ENCODE measurements around the gene PROM1. TPM values are rescaled to one million over a fixed set of nuclear protein-coding genes. Genes with fewer than 3 reads are reported as not detected.

The PROM1 gene
- total and polyA plus RNA-seq, 2 of the 4 experiments (the other 2 are of a cell fraction) = not detected

DNA sequence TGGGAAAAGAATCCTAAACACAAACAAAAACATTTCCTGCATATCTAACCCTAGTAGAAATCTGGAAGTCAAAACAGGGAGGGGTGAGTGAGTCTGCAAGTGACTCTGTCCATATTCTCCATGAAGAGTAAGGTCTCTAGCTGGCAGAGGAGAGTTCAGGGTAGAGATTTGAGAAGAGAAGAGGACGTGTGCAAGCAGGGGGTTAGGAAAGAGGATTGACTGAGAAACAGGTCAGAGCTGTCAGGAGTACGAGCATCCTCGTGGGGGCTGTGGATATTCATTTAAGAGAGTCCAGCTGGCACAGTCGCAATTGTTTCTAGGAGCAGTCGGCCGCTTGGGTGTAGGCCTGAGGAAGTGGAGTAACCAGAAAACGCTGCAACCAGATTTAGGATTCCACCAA lies 27.9 kb downstream of the PROM1 start:
- Histone ChIP-seq H4K91ac (ENCODE audit: insufficient read depth, low read depth, low read length) (no peak overlapping the region), H3K4me1 (ENCODE audit: control insufficient read depth, insufficient read depth, low read length) (no peaks in the 10 kb centered on the region), H4K20me1 (ENCODE audit: insufficient read depth, low read length) (no peaks in the 10 kb centered on the region), H3K4ac (ENCODE audit: low read depth, low read length) (no peak overlapping the region), H2AK5ac (ENCODE audit: low read depth, low read length) (no peak overlapping the region), H3K4me2 (ENCODE audit: low read depth, low read length) (no peak overlapping the region), H3K36me3 (ENCODE audit: control insufficient read depth, insufficient read depth, low read length) (no peaks in the 10 kb centered on the region), H3K23ac (ENCODE audit: low read depth, low read length) (no peak overlapping the region), H2AK9ac (replicated peaks; ENCODE audit: low read depth, low read length, poor library complexity) (no peak overlapping the region), H3K9me1 (ENCODE audit: insufficient read depth, low read length) (no peaks in the 10 kb centered on the region), H4K8ac (ENCODE audit: low read depth in 2 of 2, low read length in 2 of 2) (no peak overlapping the region), H3K27me3 (ENCODE audit: control insufficient read depth, insufficient read depth, low read length) (peaks cover 34% of the 10 kb centered on the region), H3K18ac (ENCODE audit: low read depth, low read length) (no peak overlapping the region), H4K5ac (ENCODE audit: low read depth, low read length) (no peak overlapping the region), H3K9me3 (ENCODE audit: control insufficient read depth, insufficient read depth, low read length) (no peaks in the 10 kb centered on the region), H2BK20ac (ENCODE audit: low read depth, low read length) (no peak overlapping the region), H3K79me1 (ENCODE audit: low read depth in 1 of 2, low read length in 2 of 2) (no peaks in the 10 kb centered on the region), H3K9ac (ENCODE audit: low read depth, low read length) (no peak overlapping the region), H3K4me3 (ENCODE audit: insufficient read depth, low read depth, low read length) (no peak overlapping the region), H2AFZ (replicated peaks; ENCODE audit: low read length, poor library complexity) (no peak overlapping the region), H2BK5ac (ENCODE audit: low read depth, low read length, poor library complexity, severe bottlenecking) (no peak overlapping the region), H2BK120ac (ENCODE audit: low read depth, low read length) (no peak overlapping the region), H3K27ac (ENCODE audit: insufficient read depth, low read length) (no peak overlapping the region), H2BK15ac (ENCODE audit: low read depth, low read length) (no peak overlapping the region), H3K14ac (replicated peaks; ENCODE audit: low read depth, low read length) (no peak overlapping the region), H3K56ac (ENCODE audit: extremely low read depth, insufficient read depth, low read length) (no peak overlapping the region)
- POLR2A ChIA-PET (ENCODE audit: unreplicated experiment) = no interaction called here
- TF ChIP-seq CHD1 (IDR thresholded peaks at IDR 0.05; ENCODE audit: low read depth, low read length) (no peak), RFX5 (IDR thresholded peaks at IDR 0.05; ENCODE audit: low read depth, low read length) (no peak), BHLHE40 (IDR thresholded peaks at IDR 0.05; ENCODE audit: low read depth, low read length) (no peak), RCOR1 (IDR thresholded peaks at IDR 0.05; ENCODE audit: insufficient replicate concordance, low read length) (no peak), MAFK (IDR thresholded peaks at IDR 0.05; ENCODE audit: low read depth, low read length) (no peak), FOS (IDR thresholded peaks at IDR 0.05; ENCODE audit: low read depth, low read length) (no peak), MXI1 (IDR thresholded peaks at IDR 0.05; ENCODE audit: borderline replicate concordance, low read depth, low read length) (no peak), RAD21 (IDR thresholded peaks at IDR 0.05; ENCODE audit: low read length) (no peak), CEBPB (IDR thresholded peaks at IDR 0.05; ENCODE audit: low read depth, low read length) (no peak), POLR2A (IDR thresholded peaks at IDR 0.05; ENCODE audit: low read depth, low read length) (no peak), SMC3 (IDR thresholded peaks at IDR 0.05; ENCODE audit: low read depth, low read length) (no peak), MAZ (IDR thresholded peaks at IDR 0.05; ENCODE audit: borderline replicate concordance, low read depth, low read length) (no peak), NFE2L2 (IDR thresholded peaks at IDR 0.05; ENCODE audit: low read depth, low read length) (no peak)
- TF ChIP-seq, protein P1, sequence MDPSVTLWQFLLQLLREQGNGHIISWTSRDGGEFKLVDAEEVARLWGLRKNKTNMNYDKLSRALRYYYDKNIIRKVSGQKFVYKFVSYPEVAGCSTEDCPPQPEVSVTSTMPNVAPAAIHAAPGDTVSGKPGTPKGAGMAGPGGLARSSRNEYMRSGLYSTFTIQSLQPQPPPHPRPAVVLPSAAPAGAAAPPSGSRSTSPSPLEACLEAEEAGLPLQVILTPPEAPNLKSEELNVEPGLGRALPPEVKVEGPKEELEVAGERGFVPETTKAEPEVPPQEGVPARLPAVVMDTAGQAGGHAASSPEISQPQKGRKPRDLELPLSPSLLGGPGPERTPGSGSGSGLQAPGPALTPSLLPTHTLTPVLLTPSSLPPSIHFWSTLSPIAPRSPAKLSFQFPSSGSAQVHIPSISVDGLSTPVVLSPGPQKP (IDR thresholded peaks at IDR 0.05; ENCODE audit: borderline replicate concordance, low read depth, low read length) = no peak
- TF ChIP-seq, protein P2, sequence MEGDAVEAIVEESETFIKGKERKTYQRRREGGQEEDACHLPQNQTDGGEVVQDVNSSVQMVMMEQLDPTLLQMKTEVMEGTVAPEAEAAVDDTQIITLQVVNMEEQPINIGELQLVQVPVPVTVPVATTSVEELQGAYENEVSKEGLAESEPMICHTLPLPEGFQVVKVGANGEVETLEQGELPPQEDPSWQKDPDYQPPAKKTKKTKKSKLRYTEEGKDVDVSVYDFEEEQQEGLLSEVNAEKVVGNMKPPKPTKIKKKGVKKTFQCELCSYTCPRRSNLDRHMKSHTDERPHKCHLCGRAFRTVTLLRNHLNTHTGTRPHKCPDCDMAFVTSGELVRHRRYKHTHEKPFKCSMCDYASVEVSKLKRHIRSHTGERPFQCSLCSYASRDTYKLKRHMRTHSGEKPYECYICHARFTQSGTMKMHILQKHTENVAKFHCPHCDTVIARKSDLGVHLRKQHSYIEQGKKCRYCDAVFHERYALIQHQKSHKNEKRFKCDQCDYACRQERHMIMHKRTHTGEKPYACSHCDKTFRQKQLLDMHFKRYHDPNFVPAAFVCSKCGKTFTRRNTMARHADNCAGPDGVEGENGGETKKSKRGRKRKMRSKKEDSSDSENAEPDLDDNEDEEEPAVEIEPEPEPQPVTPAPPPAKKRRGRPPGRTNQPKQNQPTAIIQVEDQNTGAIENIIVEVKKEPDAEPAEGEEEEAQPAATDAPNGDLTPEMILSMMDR (conservative IDR thresholded peaks at IDR 0.05; ENCODE audit: low read depth, low read length) = no peak
- TF ChIP-seq, protein P3, sequence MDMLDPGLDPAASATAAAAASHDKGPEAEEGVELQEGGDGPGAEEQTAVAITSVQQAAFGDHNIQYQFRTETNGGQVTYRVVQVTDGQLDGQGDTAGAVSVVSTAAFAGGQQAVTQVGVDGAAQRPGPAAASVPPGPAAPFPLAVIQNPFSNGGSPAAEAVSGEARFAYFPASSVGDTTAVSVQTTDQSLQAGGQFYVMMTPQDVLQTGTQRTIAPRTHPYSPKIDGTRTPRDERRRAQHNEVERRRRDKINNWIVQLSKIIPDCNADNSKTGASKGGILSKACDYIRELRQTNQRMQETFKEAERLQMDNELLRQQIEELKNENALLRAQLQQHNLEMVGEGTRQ (IDR thresholded peaks at IDR 0.05; ENCODE audit: low read depth, low read length) = no peak
- CTCF ChIA-PET = no interaction called here
- dilution Hi-C loops (cut with HindIII; ENCODE audit: low sequenced_read_pairs, unreplicated experiment) (no loop called here), in situ Hi-C loops (cut with MboI; ENCODE audit: low sequenced_read_pairs) (no loop called here), intact Hi-C loops (cut with micrococcal nuclease) (no loop called here)
- 26% methylated on average over 3 of the region's 7 CpGs; no CpG with 5 or more reads in 1 of the 2 experiments for WGBS, 2 experiments (ENCODE audit: extremely low coverage in 2 of 2, insufficient read length in 1 of 2)
- BruUV-seq (replicated peaks) = no TSS peak
- DNase-seq (no peak), ATAC-seq (ENCODE audit: low read depth) (no peak)
